ENCODE results near the gene PCDHGA2. TPM values are rescaled to one million over a fixed set of nuclear protein-coding genes. Genes with fewer than 3 reads are reported as not detected.
"Not testable (repeated sequence)": the region's sequence is repeated elsewhere in the genome, so short reads cannot be mapped to it uniquely, and the experiment has no call there.

PCDHGA2 gene
- total RNA-seq (2014; rRNA removed; shearing (Covaris generic)), result 6.8 and 7.0 TPM in 2 replicates

DNA sequence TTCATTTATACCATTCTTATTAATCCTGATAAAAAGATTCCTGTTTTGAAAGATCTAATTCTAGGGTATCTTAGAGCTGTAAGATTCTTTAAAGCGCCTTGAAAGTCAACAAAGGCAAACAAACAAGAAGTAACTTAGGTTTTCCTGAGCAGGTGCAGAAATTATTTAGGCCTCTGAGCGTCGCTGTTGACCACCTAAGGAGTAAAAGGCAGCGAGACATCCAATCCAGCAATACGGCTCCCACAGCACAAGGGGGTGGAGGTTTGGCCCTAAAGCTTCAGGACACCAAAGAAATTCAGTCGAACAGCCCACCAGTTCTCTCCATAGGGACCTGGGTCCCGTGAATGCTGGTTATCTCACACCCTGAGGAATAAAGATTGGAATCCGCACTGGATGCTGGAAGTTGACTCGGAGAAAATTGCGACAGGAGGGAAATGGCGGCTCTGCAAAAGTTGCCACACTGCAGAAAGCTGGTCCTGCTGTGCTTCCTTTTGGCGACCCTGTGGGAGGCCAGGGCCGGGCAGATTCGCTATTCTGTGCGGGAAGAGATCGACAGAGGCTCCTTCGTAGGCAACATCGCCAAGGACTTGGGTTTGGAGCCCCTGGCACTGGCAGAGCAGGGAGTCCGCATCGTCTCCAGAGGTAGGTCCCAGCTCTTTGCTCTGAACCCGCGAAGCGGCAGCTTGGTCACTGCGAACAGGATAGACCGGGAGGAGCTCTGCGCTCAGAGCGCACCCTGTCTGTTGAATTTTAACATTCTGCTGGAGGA lies at the start of gene PCDHGA2:
TSS of gene PCDHGA2 (plus strand) at position 223 of the 769 bp plus-strand sequence.
- DNase-seq (ENCODE audit: low read depth), result peak; percentile 72

- DNase-seq (ENCODE audit: low read depth), result no peak
These were observed 40.2 kb upstream of the PCDHGA2 start for GRCh38 chr5:141298376-141298775.

- DNase-seq (ENCODE audit: low read depth), result no peak
These were observed 34.8 kb upstream of the PCDHGA2 start, which contains the start of gene SLC25A2 for GRCh38 chr5:141303756-141304155. TSS of gene SLC25A2 (minus strand) at chr5:141304049. CDS start at chr5:141303865, 184 bp downstream.

DNA sequence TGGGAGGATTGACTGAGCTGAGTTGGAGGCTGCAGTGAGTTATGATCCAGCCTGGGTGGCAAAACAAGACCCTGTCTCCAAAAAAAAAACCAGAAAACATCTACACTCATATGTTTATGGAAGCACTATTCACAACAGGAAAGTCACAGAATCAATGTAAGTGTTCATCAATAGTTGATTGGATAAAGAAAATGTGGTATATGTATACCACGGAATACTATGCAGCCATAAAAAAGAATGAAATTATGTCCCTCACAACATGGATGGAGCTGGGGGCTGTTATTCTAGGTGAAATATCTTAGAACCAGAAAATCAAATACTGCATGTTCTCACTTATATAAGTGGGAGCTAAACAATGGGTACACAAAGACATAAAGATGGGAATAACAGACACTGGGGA lies 31.9 kb upstream of the PCDHGA2 start:
- DNase-seq (ENCODE audit: low read depth), result no peak

DNA sequence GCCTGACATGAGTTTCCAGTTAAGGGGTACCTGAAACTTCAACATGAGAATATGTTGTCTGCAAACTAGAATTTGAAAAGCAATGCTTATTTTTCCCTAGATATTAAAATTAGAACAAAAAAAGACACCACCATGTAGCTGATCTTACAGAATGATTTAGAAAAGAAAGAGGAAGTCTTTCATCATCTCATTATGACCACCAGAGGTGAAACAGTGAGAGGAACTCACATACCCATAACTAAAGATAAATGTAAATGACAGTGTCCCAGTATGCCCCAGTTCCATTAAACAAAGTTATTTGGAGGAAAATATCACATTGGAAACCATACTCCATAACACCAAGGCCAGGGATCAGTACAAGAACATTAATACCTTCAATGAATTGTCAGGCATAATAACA lies 24.8 kb upstream of the PCDHGA2 start:
- DNase-seq (ENCODE audit: low read depth), result no peak

DNA sequence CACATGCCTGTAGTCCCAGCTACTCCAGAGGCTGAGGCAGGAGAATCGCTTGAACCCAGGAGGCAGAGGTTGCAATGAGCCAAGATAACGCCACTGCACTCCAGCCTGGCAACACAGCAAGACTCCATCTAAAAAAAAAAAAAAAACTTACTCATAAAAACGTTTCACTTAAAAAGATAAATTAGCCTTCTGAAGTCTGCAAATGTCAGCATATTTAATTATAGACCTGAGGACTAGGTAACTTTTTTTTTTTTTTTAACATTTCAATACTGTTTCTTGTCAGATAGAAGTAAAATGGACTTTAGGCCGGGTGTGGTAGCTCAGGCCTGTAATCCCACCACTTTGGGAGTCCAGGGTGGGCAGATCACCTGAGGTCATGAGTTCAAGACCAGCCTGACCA lies 21.6 kb upstream of the PCDHGA2 start:
- DNase-seq (ENCODE audit: low read depth), result not testable (repeated sequence)

DNA sequence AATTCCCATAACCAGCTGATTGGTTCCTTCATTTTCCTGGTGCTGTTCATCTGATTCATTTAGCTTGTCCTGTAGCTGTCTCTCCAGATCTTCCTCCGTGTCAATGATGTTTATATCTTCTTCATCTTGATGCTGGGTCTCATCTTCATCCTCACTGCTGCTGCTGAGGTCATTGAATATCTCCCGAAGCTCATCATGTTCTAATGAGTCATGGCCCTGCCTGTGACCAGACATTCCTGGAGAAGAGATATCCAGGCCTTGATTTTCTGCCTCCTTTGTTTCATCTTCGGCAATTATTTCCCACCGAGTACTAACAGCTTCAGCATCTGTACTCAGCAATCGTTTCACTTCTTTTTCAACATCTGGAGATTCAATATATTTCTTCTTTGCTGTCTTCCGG lies 19.4 kb upstream of the PCDHGA2 start:
- DNase-seq (ENCODE audit: low read depth), result no peak

DNA sequence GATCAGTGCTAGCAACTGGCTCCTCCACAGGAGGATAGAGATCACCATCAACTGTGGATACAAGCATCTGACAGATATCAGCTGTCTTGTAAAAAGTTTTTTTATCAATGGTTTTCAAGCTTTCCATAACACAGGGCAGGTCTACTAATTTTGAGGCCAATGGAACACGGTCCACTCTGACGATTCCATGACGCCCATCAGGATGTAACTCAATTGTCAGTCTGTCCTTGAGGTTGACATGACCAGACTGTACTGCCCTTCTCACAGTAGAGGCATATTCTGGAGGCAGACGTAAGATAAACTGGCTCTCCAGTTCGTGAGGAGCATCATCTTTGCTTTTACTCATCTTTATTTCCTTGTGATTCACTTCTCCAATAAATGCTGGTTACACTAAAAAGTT lies 18.9 kb upstream of the PCDHGA2 start:
- peak; percentile 5 for DNase-seq (ENCODE audit: low read depth)

GRCh38 chr5:141320225-141321169 lies 18.1 kb upstream of the PCDHGA2 start, which contains the start of gene TAF7:
TSS of gene TAF7 (minus strand) at chr5:141320784. CDS start at chr5:141320044, 740 bp downstream.
- peak; percentile 88 for DNase-seq (ENCODE audit: low read depth)

DNA sequence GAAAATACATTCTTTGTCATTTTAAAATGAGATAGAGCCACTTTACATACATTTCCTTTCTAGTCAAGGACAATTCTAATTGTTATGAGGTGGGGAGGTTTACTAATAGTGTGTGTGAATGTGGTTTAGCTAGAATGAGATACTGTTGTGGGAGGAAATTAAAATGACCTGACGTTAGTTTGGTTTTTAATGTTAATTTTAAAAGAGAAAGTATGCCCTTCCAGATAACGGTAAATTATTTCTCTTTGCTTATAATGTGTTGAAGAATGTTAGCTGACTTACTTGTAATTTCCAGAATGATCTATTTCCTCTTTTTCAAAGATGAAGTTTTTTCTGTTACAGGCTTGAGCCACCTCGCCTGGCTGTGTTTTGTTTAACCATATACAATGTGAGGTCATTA lies 16.3 kb upstream of the PCDHGA2 start:
- DNase-seq (ENCODE audit: low read depth), result no peak

DNA sequence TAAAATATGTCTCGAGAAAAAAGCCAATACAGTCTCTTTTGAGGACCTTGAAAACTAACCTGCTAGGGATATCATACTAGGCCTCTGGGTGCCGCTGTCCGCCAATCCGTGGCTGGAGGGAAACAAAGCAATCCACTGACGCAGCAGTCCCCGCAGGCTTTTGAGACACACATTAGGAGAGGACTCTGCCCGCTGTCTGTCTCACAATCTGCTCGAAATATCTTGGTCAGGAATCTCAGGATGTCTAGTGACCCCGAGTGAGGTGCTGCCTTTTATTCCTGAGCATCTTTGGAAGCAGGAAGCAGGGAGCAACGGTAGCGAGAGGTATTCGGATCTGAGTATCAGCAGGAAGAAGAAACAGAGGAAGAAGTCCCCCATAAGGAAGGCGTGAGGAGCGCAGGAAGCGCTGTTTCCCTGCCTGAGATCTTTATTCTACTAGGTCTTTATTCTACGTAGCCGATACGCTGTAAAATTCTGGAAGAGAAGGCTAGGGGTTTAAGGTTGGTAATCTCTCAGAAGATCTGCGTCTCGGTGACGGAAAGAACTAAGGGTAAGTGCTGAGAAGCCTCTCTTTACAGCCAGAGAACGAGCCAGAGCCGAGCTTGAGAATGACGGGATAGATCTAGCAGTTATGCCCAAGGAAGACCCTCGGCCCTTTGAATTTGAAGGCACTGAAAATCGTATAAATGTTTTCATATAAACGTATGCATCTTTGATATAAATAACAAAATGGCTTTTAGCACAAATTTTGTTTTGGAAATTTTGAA lies 12.3 kb upstream of the PCDHGA2 start:
- DNase-seq (ENCODE audit: low read depth), result peak; percentile 81

DNA sequence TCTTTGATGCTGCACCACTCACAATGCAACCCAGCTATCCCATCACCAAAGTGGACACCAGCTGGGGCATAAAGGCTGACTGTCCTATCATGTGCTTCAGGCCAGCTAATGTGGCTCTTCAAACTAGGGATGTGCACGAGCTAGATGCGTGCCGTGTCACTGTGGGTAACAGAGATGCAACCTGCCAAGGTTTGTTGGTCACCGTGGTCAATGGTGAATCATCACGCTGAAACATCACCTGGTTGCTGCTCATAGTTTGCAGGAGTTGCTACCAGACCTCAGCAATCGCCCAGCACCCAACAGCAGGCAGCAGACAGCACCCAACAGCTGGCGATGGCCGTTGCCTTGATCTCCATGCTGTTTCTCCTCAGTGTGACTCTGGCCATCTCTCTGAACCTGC lies 10.3 kb upstream of the PCDHGA2 start:
- peak; percentile 18 for DNase-seq (ENCODE audit: low read depth)

DNA sequence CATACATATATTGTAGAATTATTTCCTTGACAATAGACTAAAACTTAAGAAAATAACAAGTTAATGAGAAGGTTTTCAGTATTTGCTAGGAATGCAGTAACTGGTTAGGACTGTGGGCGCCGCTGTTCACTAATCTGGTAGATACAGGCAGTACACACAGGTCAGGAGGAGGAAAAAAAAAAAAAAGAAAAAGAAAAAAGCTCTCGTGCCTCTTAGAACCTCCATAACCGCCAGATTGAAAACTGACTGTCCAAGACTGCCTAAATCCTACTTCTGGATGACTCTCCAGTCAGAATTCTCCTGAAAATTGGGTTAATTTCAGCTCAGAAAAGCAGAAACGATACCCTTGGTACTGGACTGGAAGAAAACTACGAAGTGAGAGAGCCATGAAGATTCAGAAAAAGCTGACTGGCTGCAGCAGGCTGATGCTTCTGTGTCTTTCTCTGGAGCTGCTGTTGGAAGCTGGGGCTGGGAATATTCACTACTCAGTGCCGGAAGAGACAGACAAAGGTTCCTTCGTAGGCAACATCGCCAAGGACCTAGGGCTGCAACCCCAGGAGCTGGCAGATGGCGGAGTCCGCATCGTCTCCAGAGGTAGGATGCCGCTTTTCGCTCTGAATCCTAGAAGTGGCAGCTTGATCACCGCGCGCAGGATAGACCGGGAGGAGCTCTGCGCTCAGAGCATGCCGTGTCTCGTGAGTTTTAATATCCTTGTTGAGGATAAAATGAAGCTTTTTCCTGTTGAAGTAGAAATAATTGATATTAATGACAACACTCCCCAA lies 8.1 kb upstream of the PCDHGA2 start, which contains the start of gene PCDHGA1:
TSS of gene PCDHGA1 (plus strand) at position 216 of the 782 bp plus-strand sequence.
- DNase-seq (ENCODE audit: low read depth), result peak; percentile 72

DNA sequence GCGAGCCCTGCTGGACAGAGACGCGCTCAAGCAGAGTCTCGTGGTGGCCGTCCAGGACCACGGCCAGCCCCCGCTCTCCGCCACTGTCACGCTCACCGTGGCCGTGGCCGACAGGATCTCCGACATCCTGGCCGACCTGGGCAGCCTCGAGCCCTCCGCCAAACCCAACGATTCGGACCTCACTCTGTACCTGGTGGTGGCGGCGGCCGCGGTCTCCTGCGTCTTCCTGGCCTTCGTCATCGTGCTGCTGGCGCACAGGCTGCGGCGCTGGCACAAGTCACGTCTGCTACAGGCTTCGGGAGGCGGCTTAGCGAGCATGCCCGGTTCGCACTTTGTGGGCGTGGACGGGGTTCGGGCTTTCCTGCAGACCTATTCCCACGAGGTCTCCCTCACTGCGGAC lies 6.0 kb upstream of the PCDHGA2 start:
- not testable (repeated sequence) for DNase-seq (ENCODE audit: low read depth)

DNA sequence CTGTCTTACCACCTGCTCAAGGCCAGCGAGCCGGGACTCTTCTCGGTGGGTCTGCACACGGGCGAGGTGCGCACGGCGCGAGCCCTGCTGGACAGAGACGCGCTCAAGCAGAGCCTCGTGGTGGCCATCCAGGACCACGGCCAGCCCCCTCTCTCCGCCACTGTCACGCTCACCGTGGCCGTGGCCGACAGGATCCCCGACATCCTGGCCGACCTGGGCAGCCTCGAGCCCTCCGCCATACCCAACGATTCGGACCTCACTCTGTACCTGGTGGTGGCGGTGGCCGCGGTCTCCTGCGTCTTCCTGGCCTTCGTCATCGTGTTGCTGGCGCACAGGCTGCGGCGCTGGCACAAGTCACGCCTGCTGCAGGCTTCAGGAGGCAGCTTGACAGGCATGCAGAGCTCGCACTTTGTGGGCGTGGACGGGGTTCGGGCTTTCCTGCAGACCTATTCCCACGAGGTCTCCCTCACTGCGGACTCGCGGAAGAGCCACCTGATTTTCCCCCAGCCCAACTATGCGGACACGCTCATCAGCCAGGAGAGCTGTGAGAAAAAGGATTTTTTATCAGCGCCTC lies 2.3 kb downstream of the PCDHGA2 start:
- not testable (repeated sequence) for DNase-seq (ENCODE audit: low read depth)

- no peak for DNase-seq (ENCODE audit: low read depth)
These were observed 4.2 kb downstream of the PCDHGA2 start for GRCh38 chr5:141342773-141343172.

- no peak for DNase-seq (ENCODE audit: low read depth)
These were observed 4.8 kb downstream of the PCDHGA2 start, which contains the start of gene PCDHGA3 for GRCh38 chr5:141343242-141343952. TSS of gene PCDHGA3 (plus strand) at chr5:141343829. CDS start at chr5:141344034, 205 bp downstream.

- no peak for DNase-seq (ENCODE audit: low read depth)
These were observed 5.4 kb downstream of the PCDHGA2 start for GRCh38 chr5:141343953-141344463.

GRCh38 chr5:141345327-141345726 lies 6.8 kb downstream of the PCDHGA2 start:
- DNase-seq (ENCODE audit: low read depth), result no peak
